Measurements from ENCODE around the gene IL12RB1. TPM values are rescaled to one million over a fixed set of nuclear protein-coding genes. Genes with fewer than 3 reads are reported as not detected.

Gene IL12RB1
- total RNA-seq, 4 donors from 2014 or later = 0.49 to 4.8 (median 2.2) TPM

- no peak for TF ChIP-seq CTCF (IDR thresholded peaks at IDR 0.05; ENCODE audit: low read depth)
Observed at GRCh38 chr19:18044825-18045304, 41.9 kb downstream of the IL12RB1 start.

GRCh38 chr19:18043676-18044075, 43.1 kb downstream of the IL12RB1 start:
- no peak for TF ChIP-seq CTCF (IDR thresholded peaks at IDR 0.05; ENCODE audit: low read depth)

- TF ChIP-seq CTCF (IDR thresholded peaks at IDR 0.05; ENCODE audit: low read depth) = no peak
Observed at GRCh38 chr19:18041054-18041453, 45.7 kb downstream of the IL12RB1 start.

GRCh38 chr19:18029617-18030338, 57.0 kb downstream of the IL12RB1 start:
- TF ChIP-seq CTCF (IDR thresholded peaks at IDR 0.05; ENCODE audit: low read depth) = no peak

GRCh38 chr19:18027151-18027550, 59.6 kb downstream of the IL12RB1 start:
- TF ChIP-seq CTCF (IDR thresholded peaks at IDR 0.05; ENCODE audit: low read depth) = no peak

- TF ChIP-seq CTCF (IDR thresholded peaks at IDR 0.05; ENCODE audit: low read depth) = no peak
Observed at GRCh38 chr19:18023622-18024251, 63.0 kb downstream of the IL12RB1 start.

GRCh38 chr19:18021121-18021755, 65.5 kb downstream of the IL12RB1 start:
- TF ChIP-seq CTCF (IDR thresholded peaks at IDR 0.05; ENCODE audit: low read depth) = no peak

Measured in subcutaneous adipose tissue (tissue), 4 donors.